C4-2B (cell line): ENCODE data around the gene GPR157.

Source experiments
- ZFX ChIP-seq: fragments of 450-650 bp; IDR thresholded peaks from 2 replicates; pipeline ENCODE4 v1.6.1; 2017
- TF ChIP-seq, protein P1 (sequence below): fragments of 450-650 bp; conservative IDR thresholded peaks from 2 replicates; pipeline ENCODE4 v1.5.1; 2017; ENCODE audit warnings: mild to moderate bottlenecking

DNA sequence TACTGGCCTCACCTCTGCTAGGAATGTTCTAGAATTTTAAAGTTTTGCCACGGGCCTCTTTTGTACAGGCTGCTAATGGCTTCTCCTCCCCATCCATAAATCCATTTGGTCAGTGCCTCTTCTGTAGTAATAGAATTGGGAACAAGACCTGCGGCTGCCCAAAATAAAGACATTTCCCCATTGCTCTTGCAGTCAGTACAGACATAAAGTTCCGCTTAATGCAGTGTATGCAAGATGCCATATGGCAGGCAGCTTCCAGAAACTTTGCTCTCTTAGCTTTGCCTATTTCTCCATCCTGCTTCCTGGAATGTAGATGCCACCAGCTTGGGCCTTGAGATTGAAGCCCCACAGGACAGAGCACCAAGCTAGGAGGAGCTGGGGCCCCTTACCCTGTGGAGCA, 55.8 kb downstream of the GPR157 start:
- TF ChIP-seq, protein P1, sequence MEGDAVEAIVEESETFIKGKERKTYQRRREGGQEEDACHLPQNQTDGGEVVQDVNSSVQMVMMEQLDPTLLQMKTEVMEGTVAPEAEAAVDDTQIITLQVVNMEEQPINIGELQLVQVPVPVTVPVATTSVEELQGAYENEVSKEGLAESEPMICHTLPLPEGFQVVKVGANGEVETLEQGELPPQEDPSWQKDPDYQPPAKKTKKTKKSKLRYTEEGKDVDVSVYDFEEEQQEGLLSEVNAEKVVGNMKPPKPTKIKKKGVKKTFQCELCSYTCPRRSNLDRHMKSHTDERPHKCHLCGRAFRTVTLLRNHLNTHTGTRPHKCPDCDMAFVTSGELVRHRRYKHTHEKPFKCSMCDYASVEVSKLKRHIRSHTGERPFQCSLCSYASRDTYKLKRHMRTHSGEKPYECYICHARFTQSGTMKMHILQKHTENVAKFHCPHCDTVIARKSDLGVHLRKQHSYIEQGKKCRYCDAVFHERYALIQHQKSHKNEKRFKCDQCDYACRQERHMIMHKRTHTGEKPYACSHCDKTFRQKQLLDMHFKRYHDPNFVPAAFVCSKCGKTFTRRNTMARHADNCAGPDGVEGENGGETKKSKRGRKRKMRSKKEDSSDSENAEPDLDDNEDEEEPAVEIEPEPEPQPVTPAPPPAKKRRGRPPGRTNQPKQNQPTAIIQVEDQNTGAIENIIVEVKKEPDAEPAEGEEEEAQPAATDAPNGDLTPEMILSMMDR, result no peak
- no peak for TF ChIP-seq ZFX
